Spleen (tissue), 11 donors: ENCODE measurements around the gene FUT7. TPM values are rescaled to one million over a fixed set of nuclear protein-coding genes. Genes with fewer than 3 reads are reported as not detected.

Experiments
- DNase-seq: peaks from one replicate; pipeline ENCODE4 v3.0.0-alpha.2; 2020
- H3K27ac ChIP-seq, 8 donors: fragments of 200-600 bp; sonication (generic) in 7 of 8; 1 replicate in 4 of 8; 2 replicates in 4 of 8; pipeline versions ENCODE4 v1.5.0 to v1.8.0; 2016 to 2021; ENCODE audit warnings: inconsistent platforms in 4 of 8, mild to moderate bottlenecking in 4 of 8, moderate library complexity in 1 of 8
- H3K27me3 ChIP-seq, 7 donors: fragments of 200-600 bp; sonication (generic) in 6 of 7; replicated peaks in 1 of 7; 1 replicate in 4 of 7; 2 replicates in 3 of 7; pipeline versions ENCODE4 v1.5.0 to v1.8.0; 2016 to 2021; ENCODE audit warnings: inconsistent platforms in 3 of 7, mild to moderate bottlenecking in 1 of 7
- H3K36me3 ChIP-seq, 6 donors: fragments of 200-600 bp; sonication (generic) in 5 of 6; 1 replicate in 4 of 6; 2 replicates in 2 of 6; pipeline versions ENCODE4 v1.5.0 to v1.8.0; 2016 to 2021; ENCODE audit warnings: inconsistent platforms in 2 of 6
- H3K4me1 ChIP-seq, 6 donors: fragments of 200-600 bp; sonication (generic) in 5 of 6; 1 replicate in 3 of 6; 2 replicates in 3 of 6; pipeline versions ENCODE4 v1.5.0 to v1.8.0; 2016 to 2021; ENCODE audit warnings: inconsistent platforms in 3 of 6
- H3K4me3 ChIP-seq, 8 donors: fragments of 200-600 bp; sonication (generic) in 7 of 8; 1 replicate in 4 of 8; 2 replicates in 4 of 8; pipeline versions ENCODE4 v1.5.0 to v1.8.0; 2016 to 2021; ENCODE audit warnings: inconsistent platforms in 4 of 8, mild to moderate bottlenecking in 4 of 8, moderate library complexity in 2 of 8
- H3K9me3 ChIP-seq, 8 donors: fragments of 200-600 bp; sonication (generic) in 7 of 8; 1 replicate in 4 of 8; 2 replicates in 4 of 8; pipeline versions ENCODE4 v1.5.0 to v1.8.0; 2016 to 2021; ENCODE audit warnings: inconsistent platforms in 4 of 8
- POLR2A ChIP-seq, 3 donors: fragments of 450-650 bp; IDR thresholded peaks; one replicate each; pipeline ENCODE4 v1.5.1; 2017; ENCODE audit warnings: antibody characterized with exemption in 3 of 3, mild to moderate bottlenecking in 1 of 3
- POLR2AphosphoS5 ChIP-seq, 3 donors: sonication (generic); formaldehyde crosslinking; IDR thresholded peaks; one replicate each; pipeline ENCODE4 v1.5.1; 2017; ENCODE audit warnings: antibody characterized with exemption in 3 of 3
- WGBS, 5 donors: extraction: QIAGEN DNeasy Blood & Tissue Kit in 3 of 5; methylation state at CpG; one replicate each; pipeline versions ENCODE4 v1.1.5 to v1.1.7; 2013 to 2018; 5-methylcytosine and 5-hydroxymethylcytosine counted together
- intact Hi-C: fragments of 100-400 bp; cut with DNase I; formaldehyde crosslinking; loops from one replicate; pipeline ENCODE4 v1.15.0; 2023; ENCODE audit warnings: low total_unique reads
- polyA plus RNA-seq, 3 donors: library from polyadenylated mRNA; stranded (reverse); fragments of 200-250 nt; gene quantifications; one replicate each; pipeline ENCODE4 v1.2.1, GENCODE V29; 2013
- total RNA-seq, 7 donors: library from RNA; depleted of rRNA in 3 of 7; stranded (reverse); fragments of >200 nt in 3 of 7; fragmentation: NEBNext Ultra II Directional in 4 of 7; extraction: Animal tissue kit (Norgen Biotek cat#: 25700) in 4 of 7; gene quantifications; one replicate each; pipeline versions ENCODE4 v1.1.0 to v1.2.1, GENCODE V29; 2016 to 2021
- TF ChIP-seq, protein P1 (sequence below), 11 experiments: fragments of 200-600 bp in 7 of 11; fragments of 450-650 bp in 4 of 11; sonication (generic) in 4 of 11; IDR thresholded peaks in 8 of 11; conservative IDR thresholded peaks in 3 of 11; 1 replicate in 7 of 11; 2 replicates in 4 of 11; pipeline versions ENCODE4 v1.4.0 to v1.8.0; 2016 to 2021; ENCODE audit warnings: antibody characterized with exemption in 11 of 11, inconsistent platforms in 4 of 11, mild to moderate bottlenecking in 1 of 11
- donor health status: healthy with polysubstance abuse.
- donor health status: DM: no; HTN: no; CAD: no; lungs with moderate emphysema.
- donor health status: DM: no; HTN: no; CAD: no.
- donor health status: Bipolar disorder and iron deficiency.
- donor health status: healthy.
- donor health status: DM: no; HTN: no; CAD: no.
- donor health status: DM: yes; HTN: yes; CAD: no.

The FUT7 gene
- total and polyA plus RNA-seq, 10 donors = 4.0 to 14.9 (median 6.3) TPM

DNA sequence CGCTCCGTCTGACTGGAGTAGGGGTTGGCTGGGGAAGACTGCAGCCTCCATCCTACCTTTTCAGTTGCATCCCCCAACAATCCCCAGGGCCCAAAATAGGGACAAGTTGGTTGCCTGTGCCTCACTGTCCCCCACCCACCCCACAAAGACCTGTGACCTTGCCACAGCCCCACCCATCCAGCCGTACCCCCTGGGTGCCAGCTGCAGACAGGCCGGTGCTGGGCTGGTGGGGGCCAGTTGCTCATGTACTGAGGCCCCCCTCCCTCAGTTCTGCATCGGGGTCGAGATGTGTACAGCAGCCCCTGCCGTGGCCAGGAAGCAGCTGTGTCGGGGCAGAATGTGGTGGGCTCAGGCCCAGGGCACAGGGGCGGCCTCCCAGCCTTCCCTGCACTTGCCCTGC is 48.7 kb downstream of the FUT7 start:
- H3K27ac ChIP-seq = no peak overlapping the region
- intact Hi-C loops = no loop called here
- WGBS, 5 donors = 53 to 85% (median 63%) methylated on average over 3 to 9 of the region's 9 CpGs

GRCh38 chr9:136982232-136983051 is 49.4 kb downstream of the FUT7 start, which contains the start of gene LCNL1:
Gene LCNL1, plus strand, starts transcription at chr9:136982993. Its CDS starts 594 bp downstream, at chr9:136983587.
- Histone ChIP-seq H3K36me3 (no peaks in the 10 kb centered on the region), H3K27me3 (peaks cover 5 to 85% (median 34%) of the 10 kb centered on the region in 7 donors), H3K9me3 (no peaks in the 10 kb centered on the region), H3K27ac (peak within 1 kb of the TSS in 4 of 8 donors; percentile 38 to 84 (median 60)), H3K4me1 (peaks cover under 1 to 66% (median 45%) of the 10 kb centered on the region in 6 donors), H3K4me3 (no peak within 1 kb of the TSS)
- intact Hi-C loops = no loop called here
- no peak for DNase-seq
- WGBS, 5 donors = 75 to 85% (median 80%) methylated on average over 9 to 18 of the region's 18 CpGs
- TF ChIP-seq POLR2A (IDR thresholded peaks at IDR 0.05) (no peak), POLR2AphosphoS5 (IDR thresholded peaks at IDR 0.05) (peak in 2 of 3 donors; percentile 35 to 39)
- TF ChIP-seq, protein P1, sequence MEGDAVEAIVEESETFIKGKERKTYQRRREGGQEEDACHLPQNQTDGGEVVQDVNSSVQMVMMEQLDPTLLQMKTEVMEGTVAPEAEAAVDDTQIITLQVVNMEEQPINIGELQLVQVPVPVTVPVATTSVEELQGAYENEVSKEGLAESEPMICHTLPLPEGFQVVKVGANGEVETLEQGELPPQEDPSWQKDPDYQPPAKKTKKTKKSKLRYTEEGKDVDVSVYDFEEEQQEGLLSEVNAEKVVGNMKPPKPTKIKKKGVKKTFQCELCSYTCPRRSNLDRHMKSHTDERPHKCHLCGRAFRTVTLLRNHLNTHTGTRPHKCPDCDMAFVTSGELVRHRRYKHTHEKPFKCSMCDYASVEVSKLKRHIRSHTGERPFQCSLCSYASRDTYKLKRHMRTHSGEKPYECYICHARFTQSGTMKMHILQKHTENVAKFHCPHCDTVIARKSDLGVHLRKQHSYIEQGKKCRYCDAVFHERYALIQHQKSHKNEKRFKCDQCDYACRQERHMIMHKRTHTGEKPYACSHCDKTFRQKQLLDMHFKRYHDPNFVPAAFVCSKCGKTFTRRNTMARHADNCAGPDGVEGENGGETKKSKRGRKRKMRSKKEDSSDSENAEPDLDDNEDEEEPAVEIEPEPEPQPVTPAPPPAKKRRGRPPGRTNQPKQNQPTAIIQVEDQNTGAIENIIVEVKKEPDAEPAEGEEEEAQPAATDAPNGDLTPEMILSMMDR (IDR thresholded peaks at IDR 0.05 in 8 of 11, conservative IDR thresholded peaks at IDR 0.05 in 3 of 11) = no peak

More for the DNA sequence above, 48.7 kb downstream of the FUT7 start:
- no peak for DNase-seq
- peak in 2 of 3 donors; percentile 27 to 29 for TF ChIP-seq POLR2AphosphoS5 (IDR thresholded peaks at IDR 0.05)
- TF ChIP-seq POLR2A (IDR thresholded peaks at IDR 0.05) = no peak
- H3K9me3 ChIP-seq = no peaks in the 10 kb centered on the region
- H3K4me3 ChIP-seq = no peak overlapping the region
- peaks cover 0 to 58% (median 38%) of the 10 kb centered on the region in 6 donors for H3K4me1 ChIP-seq
- peaks cover 5 to 78% (median 26%) of the 10 kb centered on the region in 7 donors for H3K27me3 ChIP-seq
- H3K36me3 ChIP-seq = no peaks in the 10 kb centered on the region

GRCh38 chr9:136981588-136982231 is 50.2 kb downstream of the FUT7 start:
- intact Hi-C loops = no loop called here
- DNase-seq = no peak
- peak in 2 of 3 donors; percentile 35 to 43 for TF ChIP-seq POLR2AphosphoS5 (IDR thresholded peaks at IDR 0.05)
- TF ChIP-seq, protein P1 (IDR thresholded peaks at IDR 0.05 in 8 of 11, conservative IDR thresholded peaks at IDR 0.05 in 3 of 11) = no peak
- H3K36me3 ChIP-seq = no peaks in the 10 kb centered on the region
- H3K27ac ChIP-seq = peak overlapping the region in 5 of 8 donors; percentile 38 to 84 (median 56)
- no peaks in the 10 kb centered on the region for H3K9me3 ChIP-seq
- peaks cover 7 to 73% (median 52%) of the 10 kb centered on the region in 6 donors for H3K4me1 ChIP-seq
- H3K27me3 ChIP-seq = peaks cover 5 to 85% (median 35%) of the 10 kb centered on the region in 7 donors
- no peak overlapping the region for H3K4me3 ChIP-seq
- WGBS, 5 donors = 55 to 76% (median 67%) methylated on average over 10 to 17 of the region's 17 CpGs

GRCh38 chr9:136980669-136981478 is 51.0 kb downstream of the FUT7 start:
- H3K27ac ChIP-seq = peak overlapping the region in 5 of 8 donors; percentile 38 to 84 (median 56)
- DNase-seq = no peak

More at GRCh38 chr9:136980669-136981478, 51.0 kb downstream of the FUT7 start:
- 77 to 87% (median 80%) methylated on average over 16 of the region's 16 CpGs for WGBS, 5 donors
- no peaks in the 10 kb centered on the region for H3K9me3 ChIP-seq
- H3K4me3 ChIP-seq = no peak overlapping the region
- peaks cover 11 to 79% (median 59%) of the 10 kb centered on the region in 6 donors for H3K4me1 ChIP-seq
- TF ChIP-seq, protein P1 (IDR thresholded peaks at IDR 0.05 in 8 of 11, conservative IDR thresholded peaks at IDR 0.05 in 3 of 11) = no peak
- TF ChIP-seq POLR2AphosphoS5 (IDR thresholded peaks at IDR 0.05) (peak in 1 of 3 donors; percentile 4), POLR2A (IDR thresholded peaks at IDR 0.05) (no peak)
- intact Hi-C loops = no loop called here
- H3K36me3 ChIP-seq = no peaks in the 10 kb centered on the region
- H3K27me3 ChIP-seq = peaks cover 5 to 85% (median 32%) of the 10 kb centered on the region in 7 donors
